HEK293 (cell line): ENCODE results near the gene CEP135.

ENCODE experiments used
- CTCF ChIA-PET: fragments of 350-600 bp; formaldehyde crosslinking; extraction: SDS; loops from one replicate; lab custom pipeline; 2021; ENCODE audit warnings: antibody characterized with exemption; lab: Yijun Ruan, JAX
- POLR2A ChIA-PET: fragments of 300-600 bp; formaldehyde crosslinking; extraction: SDS; loops from one replicate; lab custom pipeline; 2020; ENCODE audit warnings: antibody characterized with exemption, inconsistent platforms; lab: Yijun Ruan, JAX
- H3K27ac ChIP-seq: fragments of 200-500 bp; sonication (Bioruptor generic); 2 replicates; pipeline ENCODE4 v1.5.1; 2014; ENCODE audit warnings: low read depth, low read length, control low read depth, inconsistent platforms; ENCODE audit errors: extremely low read depth
- H3K36me3 ChIP-seq, 2 experiments: fragments of 200-500 bp in 1 of 2; sonication (Bioruptor generic) in 1 of 2; 1 replicate in 1 of 2; 2 replicates in 1 of 2; pipeline ENCODE4 v1.5.1; 2014 to 2017; ENCODE audit warnings: inconsistent platforms in 2 of 2, low read length in 2 of 2; ENCODE audit not compliant: control insufficient read depth in 2 of 2, insufficient read depth in 1 of 2
- H3K4me1 ChIP-seq: fragments of 200-500 bp; sonication (Bioruptor generic); 2 replicates; pipeline ENCODE4 v1.5.1; 2014; ENCODE audit warnings: mild to moderate bottlenecking, low read length, inconsistent platforms; ENCODE audit not compliant: control insufficient read depth, insufficient read depth
- H3K4me3 ChIP-seq: 2 replicates; pipeline ENCODE4 v1.5.1; 2011; ENCODE audit warnings: low read depth, mild to moderate bottlenecking, control low read depth, low read length, moderate library complexity
- H3K9me3 ChIP-seq: fragments of 200-500 bp; sonication (Bioruptor generic); 2 replicates; pipeline ENCODE4 v1.5.1; 2014; ENCODE audit warnings: low read depth, low read length, inconsistent platforms; ENCODE audit not compliant: control insufficient read depth, insufficient read depth
- BCL11A ChIP-seq: fragments of 450-650 bp; formaldehyde crosslinking; IDR thresholded peaks from 2 replicates; pipeline ENCODE4 v1.5.1; 2016; ENCODE audit warnings: low read depth, missing biosample characterization, missing genetic modification characterization
- GLI4 ChIP-seq: fragments of 450-650 bp; formaldehyde crosslinking; IDR thresholded peaks from 2 replicates; pipeline ENCODE4 v1.5.1; 2016; ENCODE audit warnings: missing biosample characterization, missing genetic modification characterization
- SALL2 ChIP-seq: fragments of 450-650 bp; formaldehyde crosslinking; IDR thresholded peaks from 2 replicates; pipeline ENCODE4 v1.5.0; 2017; ENCODE audit warnings: missing biosample characterization, mild to moderate bottlenecking, missing genetic modification characterization, borderline replicate concordance
- SCRT1 ChIP-seq: fragments of 450-650 bp; formaldehyde crosslinking; IDR thresholded peaks from 2 replicates; pipeline ENCODE4 v1.5.1; 2016; ENCODE audit warnings: missing biosample characterization, missing genetic modification characterization, borderline replicate concordance
- SCRT2 ChIP-seq: fragments of 450-650 bp; formaldehyde crosslinking; IDR thresholded peaks from 2 replicates; pipeline ENCODE4 v1.5.1; 2016; ENCODE audit warnings: missing biosample characterization, missing genetic modification characterization
- ZBTB21 ChIP-seq: fragments of 450-650 bp; formaldehyde crosslinking; IDR thresholded peaks from 2 replicates; pipeline ENCODE4 v1.5.1; 2017; ENCODE audit warnings: missing biosample characterization, missing genetic modification characterization
- ZEB2 ChIP-seq: fragments of 450-650 bp; formaldehyde crosslinking; IDR thresholded peaks from 2 replicates; pipeline ENCODE4 v1.5.1; 2016; ENCODE audit warnings: missing biosample characterization, missing genetic modification characterization
- ZFP37 ChIP-seq: fragments of 450-650 bp; formaldehyde crosslinking; IDR thresholded peaks from 2 replicates; pipeline ENCODE4 v1.5.1; 2016; ENCODE audit warnings: missing biosample characterization, missing genetic modification characterization
- ZNF114 ChIP-seq: fragments of 450-650 bp; formaldehyde crosslinking; IDR thresholded peaks from 2 replicates; pipeline ENCODE4 v1.5.0; 2017; ENCODE audit warnings: missing biosample characterization, missing genetic modification characterization
- ZNF146 ChIP-seq: fragments of 450-650 bp; formaldehyde crosslinking; IDR thresholded peaks from 2 replicates; pipeline ENCODE4 v1.5.1; 2016; ENCODE audit warnings: missing biosample characterization, missing genetic modification characterization
- ZNF184 ChIP-seq: fragments of 450-650 bp; IDR thresholded peaks from 2 replicates; pipeline ENCODE4 v1.5.1; 2018; ENCODE audit warnings: missing biosample characterization, mild to moderate bottlenecking, missing genetic modification characterization
- ZNF394 ChIP-seq: fragments of 450-650 bp; formaldehyde crosslinking; IDR thresholded peaks from 2 replicates; pipeline ENCODE4 v1.5.1; 2016; ENCODE audit warnings: missing biosample characterization, missing genetic modification characterization, mild to moderate bottlenecking, moderate library complexity, borderline replicate concordance
- ZNF416 ChIP-seq: fragments of 450-650 bp; formaldehyde crosslinking; IDR thresholded peaks from 2 replicates; pipeline ENCODE4 v1.5.1; 2016; ENCODE audit warnings: missing biosample characterization, missing genetic modification characterization
- ZNF473 ChIP-seq: fragments of 450-650 bp; formaldehyde crosslinking; IDR thresholded peaks from 2 replicates; pipeline ENCODE4 v1.5.1; 2017; ENCODE audit warnings: missing biosample characterization, missing genetic modification characterization
- ZNF549 ChIP-seq: fragments of 450-650 bp; IDR thresholded peaks from 2 replicates; pipeline ENCODE4 v1.5.1; 2018; ENCODE audit warnings: missing biosample characterization, missing genetic modification characterization, mild to moderate bottlenecking, inconsistent platforms, moderate library complexity
- ZNF560 ChIP-seq: fragments of 450-650 bp; formaldehyde crosslinking; IDR thresholded peaks from 2 replicates; pipeline ENCODE4 v1.5.1; 2017; ENCODE audit warnings: missing biosample characterization, missing genetic modification characterization, borderline replicate concordance
- ZNF830 ChIP-seq: fragments of 450-650 bp; IDR thresholded peaks from 2 replicates; pipeline ENCODE4 v1.5.0; 2018; ENCODE audit warnings: missing biosample characterization, missing genetic modification characterization, low read depth, mild to moderate bottlenecking, moderate library complexity
- ZNF837 ChIP-seq: fragments of 450-650 bp; formaldehyde crosslinking; IDR thresholded peaks from 2 replicates; pipeline ENCODE4 v1.5.1; 2016; ENCODE audit warnings: missing biosample characterization, missing genetic modification characterization
- TF ChIP-seq, protein P1 (sequence below): fragments of 450-650 bp; formaldehyde crosslinking; IDR thresholded peaks from 2 replicates; pipeline ENCODE4 v1.5.1; 2016; ENCODE audit warnings: missing biosample characterization, missing genetic modification characterization
- TF ChIP-seq, protein P2 (sequence below): fragments of 450-650 bp; IDR thresholded peaks from 2 replicates; pipeline ENCODE4 v1.5.1; 2018; ENCODE audit warnings: missing biosample characterization, mild to moderate bottlenecking, missing genetic modification characterization
- TF ChIP-seq, protein P3 (sequence below): fragments of 450-650 bp; formaldehyde crosslinking; IDR thresholded peaks from 2 replicates; pipeline ENCODE4 v1.5.1; 2017; ENCODE audit warnings: missing biosample characterization, missing genetic modification characterization
- TF ChIP-seq, protein P4 (sequence below): fragments of 450-650 bp; formaldehyde crosslinking; optimal IDR thresholded peaks from 2 replicates; pipeline ENCODE3; 2016; ENCODE audit warnings: missing biosample characterization, mild to moderate bottlenecking, missing genetic modification characterization
- TF ChIP-seq, protein P5 (sequence below): fragments of 450-650 bp; formaldehyde crosslinking; IDR thresholded peaks from 2 replicates; pipeline ENCODE4 v1.5.1; 2016; ENCODE audit warnings: missing biosample characterization, missing genetic modification characterization

Gene CEP135

DNA sequence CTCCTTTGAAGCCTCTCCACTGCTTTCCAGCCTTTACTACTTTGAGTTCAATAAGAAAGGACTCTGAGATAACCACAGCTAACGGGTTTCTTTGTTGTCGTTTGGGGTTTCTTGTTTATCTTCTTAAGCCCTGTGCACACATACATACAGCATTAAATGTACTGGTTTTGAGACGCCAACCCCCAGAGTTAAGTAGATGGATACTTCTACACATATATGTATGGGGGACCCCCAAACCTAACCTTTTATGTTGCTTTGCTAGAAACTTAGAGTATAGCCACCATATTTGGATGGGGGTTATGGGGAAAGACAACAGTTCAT lies 697 bp downstream of the CEP135 start (continued):
- TF ChIP-seq, protein P1, sequence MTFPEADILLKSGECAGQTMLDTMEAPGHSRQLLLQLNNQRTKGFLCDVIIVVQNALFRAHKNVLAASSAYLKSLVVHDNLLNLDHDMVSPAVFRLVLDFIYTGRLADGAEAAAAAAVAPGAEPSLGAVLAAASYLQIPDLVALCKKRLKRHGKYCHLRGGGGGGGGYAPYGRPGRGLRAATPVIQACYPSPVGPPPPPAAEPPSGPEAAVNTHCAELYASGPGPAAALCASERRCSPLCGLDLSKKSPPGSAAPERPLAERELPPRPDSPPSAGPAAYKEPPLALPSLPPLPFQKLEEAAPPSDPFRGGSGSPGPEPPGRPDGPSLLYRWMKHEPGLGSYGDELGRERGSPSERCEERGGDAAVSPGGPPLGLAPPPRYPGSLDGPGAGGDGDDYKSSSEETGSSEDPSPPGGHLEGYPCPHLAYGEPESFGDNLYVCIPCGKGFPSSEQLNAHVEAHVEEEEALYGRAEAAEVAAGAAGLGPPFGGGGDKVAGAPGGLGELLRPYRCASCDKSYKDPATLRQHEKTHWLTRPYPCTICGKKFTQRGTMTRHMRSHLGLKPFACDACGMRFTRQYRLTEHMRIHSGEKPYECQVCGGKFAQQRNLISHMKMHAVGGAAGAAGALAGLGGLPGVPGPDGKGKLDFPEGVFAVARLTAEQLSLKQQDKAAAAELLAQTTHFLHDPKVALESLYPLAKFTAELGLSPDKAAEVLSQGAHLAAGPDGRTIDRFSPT (tag by site-specific recombination): no peak
- TF ChIP-seq ZNF830 (tag by site-specific recombination) (no peak), ZNF549 (tag by site-specific recombination) (no peak), SALL2 (no peak), ZNF473 (tag by site-specific recombination) (no peak), GLI4 (tag by site-specific recombination) (no peak)

DNA sequence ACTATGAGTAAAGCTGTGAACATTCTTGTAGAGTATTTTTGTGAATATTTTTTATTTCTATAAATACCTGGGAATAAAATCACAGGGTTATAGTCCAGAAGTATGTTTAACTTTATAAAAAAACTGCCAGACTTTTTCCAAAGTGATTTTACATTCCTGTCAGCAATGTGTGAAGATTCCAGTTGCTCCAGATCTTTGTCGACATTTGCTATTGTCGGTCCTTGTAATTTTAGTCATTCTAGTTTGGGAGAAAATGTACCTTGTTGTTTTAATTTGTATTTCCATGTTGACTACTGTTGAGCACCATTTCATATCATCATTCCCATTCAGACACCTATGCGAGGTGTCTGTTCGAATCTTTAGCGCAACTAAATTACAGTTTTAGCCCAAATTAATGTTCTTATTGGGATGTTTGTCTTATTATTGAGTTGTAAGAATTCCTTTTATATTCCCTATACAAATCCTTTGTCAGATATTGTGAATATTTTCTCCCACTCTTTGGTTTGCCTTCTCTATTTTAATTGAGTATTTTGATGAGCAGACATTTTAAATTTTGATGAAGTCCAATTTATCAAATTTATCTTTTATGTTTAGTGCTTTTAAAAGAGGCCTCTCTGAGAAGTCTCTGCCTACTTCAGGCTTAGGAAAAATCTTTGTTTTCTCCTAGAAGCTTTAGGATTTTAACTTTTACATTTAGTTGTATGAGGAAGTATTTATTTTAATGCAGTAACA lies 2.6 kb downstream of the CEP135 start:
- POLR2A ChIA-PET: no interaction called here
- CTCF ChIA-PET: interaction anchor here (0.7 kb wide), 1 partner anchor 27 kb away, joined by 5 read pairs; no protein-coding TSS in a partner anchor
- peaks cover 4% of the 10 kb centered on the region; the same call in 1 of the 2 replicates for H3K4me1 ChIP-seq
- H3K27ac ChIP-seq: no peak overlapping the region
- no peak overlapping the region for H3K4me3 ChIP-seq
- H3K36me3 ChIP-seq: peaks cover 5 to 41% of the 10 kb centered on the region in 2 experiments; a peak in 2 of 3 replicates
- TF ChIP-seq SCRT2 (tag by site-specific recombination) (no peak), ZNF146 (tag by site-specific recombination) (no peak), ZFP37 (tag by site-specific recombination) (no peak), ZNF560 (no peak)
- TF ChIP-seq, protein P1 (tag by site-specific recombination): no peak
- H3K9me3 ChIP-seq: no peaks in the 10 kb centered on the region

DNA sequence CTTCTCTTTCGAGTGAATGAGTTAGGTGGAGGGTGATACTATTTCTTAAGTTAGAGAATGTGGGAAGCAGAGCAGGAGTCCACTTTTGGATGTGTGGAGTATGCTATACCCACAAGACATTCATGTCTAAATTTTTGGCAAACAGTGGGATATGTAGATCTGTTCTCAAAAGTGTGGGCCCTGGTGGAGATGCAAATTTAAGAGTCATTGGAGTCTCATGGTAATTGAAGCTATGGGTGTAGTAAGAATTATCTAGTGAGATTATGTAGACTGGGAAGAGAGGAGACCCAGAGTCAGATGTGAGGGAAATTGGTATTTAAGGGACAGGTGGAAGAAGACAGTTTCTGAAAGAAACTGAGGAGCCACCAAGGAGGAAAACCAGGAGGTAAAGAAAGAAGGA lies 7.0 kb downstream of the CEP135 start:
- ChIA-PET POLR2A (no interaction called here), CTCF (interaction anchor here (1.2 kb wide), 1 partner anchor 49 kb away, joined by 4 read pairs; no protein-coding TSS in a partner anchor)
- H3K4me3 ChIP-seq: no peak overlapping the region
- H3K4me1 ChIP-seq: no peaks in the 10 kb centered on the region
- H3K36me3 ChIP-seq: peaks cover 13 to 81% of the 10 kb centered on the region in 2 experiments; a peak in 2 of 3 replicates
- H3K9me3 ChIP-seq: no peaks in the 10 kb centered on the region
- H3K27ac ChIP-seq: no peak overlapping the region
- TF ChIP-seq ZNF394 (no peak), ZNF114 (tag by site-specific recombination) (no peak), SCRT1 (no peak), ZNF837 (tag by site-specific recombination) (no peak), ZNF416 (tag by site-specific recombination) (no peak), BCL11A (tag by site-specific recombination) (no peak), ZBTB21 (tag by site-specific recombination) (no peak), ZEB2 (tag by site-specific recombination) (no peak), ZNF184 (tag by site-specific recombination) (no peak)
- TF ChIP-seq, protein P2, sequence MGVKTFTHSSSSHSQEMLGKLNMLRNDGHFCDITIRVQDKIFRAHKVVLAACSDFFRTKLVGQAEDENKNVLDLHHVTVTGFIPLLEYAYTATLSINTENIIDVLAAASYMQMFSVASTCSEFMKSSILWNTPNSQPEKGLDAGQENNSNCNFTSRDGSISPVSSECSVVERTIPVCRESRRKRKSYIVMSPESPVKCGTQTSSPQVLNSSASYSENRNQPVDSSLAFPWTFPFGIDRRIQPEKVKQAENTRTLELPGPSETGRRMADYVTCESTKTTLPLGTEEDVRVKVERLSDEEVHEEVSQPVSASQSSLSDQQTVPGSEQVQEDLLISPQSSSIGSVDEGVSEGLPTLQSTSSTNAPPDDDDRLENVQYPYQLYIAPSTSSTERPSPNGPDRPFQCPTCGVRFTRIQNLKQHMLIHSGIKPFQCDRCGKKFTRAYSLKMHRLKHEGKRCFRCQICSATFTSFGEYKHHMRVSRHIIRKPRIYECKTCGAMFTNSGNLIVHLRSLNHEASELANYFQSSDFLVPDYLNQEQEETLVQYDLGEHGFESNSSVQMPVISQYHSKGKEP: no peak
- TF ChIP-seq, protein P3, sequence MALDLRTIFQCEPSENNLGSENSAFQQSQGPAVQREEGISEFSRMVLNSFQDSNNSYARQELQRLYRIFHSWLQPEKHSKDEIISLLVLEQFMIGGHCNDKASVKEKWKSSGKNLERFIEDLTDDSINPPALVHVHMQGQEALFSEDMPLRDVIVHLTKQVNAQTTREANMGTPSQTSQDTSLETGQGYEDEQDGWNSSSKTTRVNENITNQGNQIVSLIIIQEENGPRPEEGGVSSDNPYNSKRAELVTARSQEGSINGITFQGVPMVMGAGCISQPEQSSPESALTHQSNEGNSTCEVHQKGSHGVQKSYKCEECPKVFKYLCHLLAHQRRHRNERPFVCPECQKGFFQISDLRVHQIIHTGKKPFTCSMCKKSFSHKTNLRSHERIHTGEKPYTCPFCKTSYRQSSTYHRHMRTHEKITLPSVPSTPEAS (tag by site-specific recombination): no peak
- TF ChIP-seq, protein P4, sequence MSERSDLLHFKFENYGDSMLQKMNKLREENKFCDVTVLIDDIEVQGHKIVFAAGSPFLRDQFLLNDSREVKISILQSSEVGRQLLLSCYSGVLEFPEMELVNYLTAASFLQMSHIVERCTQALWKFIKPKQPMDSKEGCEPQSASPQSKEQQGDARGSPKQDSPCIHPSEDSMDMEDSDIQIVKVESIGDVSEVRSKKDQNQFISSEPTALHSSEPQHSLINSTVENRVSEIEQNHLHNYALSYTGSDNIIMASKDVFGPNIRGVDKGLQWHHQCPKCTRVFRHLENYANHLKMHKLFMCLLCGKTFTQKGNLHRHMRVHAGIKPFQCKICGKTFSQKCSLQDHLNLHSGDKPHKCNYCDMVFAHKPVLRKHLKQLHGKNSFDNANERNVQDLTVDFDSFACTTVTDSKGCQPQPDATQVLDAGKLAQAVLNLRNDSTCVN: no peak
- TF ChIP-seq, protein P5, sequence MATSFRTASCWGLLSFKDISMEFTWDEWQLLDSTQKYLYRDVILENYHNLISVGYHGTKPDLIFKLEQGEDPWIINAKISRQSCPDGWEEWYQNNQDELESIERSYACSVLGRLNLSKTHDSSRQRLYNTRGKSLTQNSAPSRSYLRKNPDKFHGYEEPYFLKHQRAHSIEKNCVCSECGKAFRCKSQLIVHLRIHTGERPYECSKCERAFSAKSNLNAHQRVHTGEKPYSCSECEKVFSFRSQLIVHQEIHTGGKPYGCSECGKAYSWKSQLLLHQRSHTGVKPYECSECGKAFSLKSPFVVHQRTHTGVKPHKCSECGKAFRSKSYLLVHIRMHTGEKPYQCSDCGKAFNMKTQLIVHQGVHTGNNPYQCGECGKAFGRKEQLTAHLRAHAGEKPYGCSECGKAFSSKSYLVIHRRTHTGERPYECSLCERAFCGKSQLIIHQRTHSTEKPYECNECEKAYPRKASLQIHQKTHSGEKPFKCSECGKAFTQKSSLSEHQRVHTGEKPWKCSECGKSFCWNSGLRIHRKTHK (tag by site-specific recombination): no peak
